ENCODE measurements around the gene BDP1.

DNA sequence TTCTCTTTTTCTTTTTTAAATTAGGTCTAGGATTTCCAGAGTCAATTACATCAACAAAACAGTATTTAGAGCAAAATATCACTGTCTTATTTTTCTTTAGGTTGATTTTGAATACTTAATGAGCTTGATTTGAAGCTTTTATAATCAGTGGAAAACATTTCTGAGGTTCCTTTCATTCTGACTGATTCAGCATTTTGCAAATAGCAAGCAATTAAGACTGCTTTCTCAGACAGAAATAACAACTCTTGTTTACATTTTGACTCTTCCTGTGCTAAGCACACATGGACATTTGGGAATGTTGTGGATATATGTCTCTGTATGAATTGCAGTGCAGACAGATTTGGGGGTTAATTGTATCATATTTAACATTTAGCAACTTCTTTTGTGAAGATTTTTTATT lies 109.4 kb downstream of the BDP1 start:
- TF ChIP-seq, protein P1, sequence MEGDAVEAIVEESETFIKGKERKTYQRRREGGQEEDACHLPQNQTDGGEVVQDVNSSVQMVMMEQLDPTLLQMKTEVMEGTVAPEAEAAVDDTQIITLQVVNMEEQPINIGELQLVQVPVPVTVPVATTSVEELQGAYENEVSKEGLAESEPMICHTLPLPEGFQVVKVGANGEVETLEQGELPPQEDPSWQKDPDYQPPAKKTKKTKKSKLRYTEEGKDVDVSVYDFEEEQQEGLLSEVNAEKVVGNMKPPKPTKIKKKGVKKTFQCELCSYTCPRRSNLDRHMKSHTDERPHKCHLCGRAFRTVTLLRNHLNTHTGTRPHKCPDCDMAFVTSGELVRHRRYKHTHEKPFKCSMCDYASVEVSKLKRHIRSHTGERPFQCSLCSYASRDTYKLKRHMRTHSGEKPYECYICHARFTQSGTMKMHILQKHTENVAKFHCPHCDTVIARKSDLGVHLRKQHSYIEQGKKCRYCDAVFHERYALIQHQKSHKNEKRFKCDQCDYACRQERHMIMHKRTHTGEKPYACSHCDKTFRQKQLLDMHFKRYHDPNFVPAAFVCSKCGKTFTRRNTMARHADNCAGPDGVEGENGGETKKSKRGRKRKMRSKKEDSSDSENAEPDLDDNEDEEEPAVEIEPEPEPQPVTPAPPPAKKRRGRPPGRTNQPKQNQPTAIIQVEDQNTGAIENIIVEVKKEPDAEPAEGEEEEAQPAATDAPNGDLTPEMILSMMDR (IDR thresholded peaks at IDR 0.05): no peak
- TF ChIP-seq POLR2A (IDR thresholded peaks at IDR 0.05): no peak
